ENCODE results near the gene SYCP2.
"Not testable (repeated sequence)": the region's sequence is repeated elsewhere in the genome, so short reads cannot be mapped to it uniquely, and the experiment has no call there.

SYCP2 gene

GRCh38 chr20:59958626-59959025 lies 25.2 kb upstream of the SYCP2 start:
- Histone ChIP-seq H3F3A (ENCODE audit: insufficient read depth, low read length) (no peaks in the 10 kb centered on the region), H3K4me1 (ENCODE audit: insufficient read depth, low read length, severe bottlenecking) (no peaks in the 10 kb centered on the region), H4K20me1 (ENCODE audit: insufficient read depth, low read length) (no peaks in the 10 kb centered on the region), H3K4me2 (ENCODE audit: low read length) (no peak overlapping the region), H3K9me3 (ENCODE audit: low read length) (no peaks in the 10 kb centered on the region), H2AFZ (ENCODE audit: low read length) (no peak overlapping the region), H3K27ac (ENCODE audit: low read depth, low read length, poor library complexity, severe bottlenecking) (no peak overlapping the region), H3K4me3 (ENCODE audit: low read depth, low read length, poor library complexity, severe bottlenecking) (no peak overlapping the region), H3K36me3 (ENCODE audit: insufficient read depth, low read length) (no peaks in the 10 kb centered on the region), H3K27me3 (ENCODE audit: insufficient read depth, low read length) (no peaks in the 10 kb centered on the region), H3K9me2 (ENCODE audit: low read depth, low read length) (no peaks in the 10 kb centered on the region), H3K79me2 (ENCODE audit: insufficient read depth, low read length) (no peaks in the 10 kb centered on the region), H3K9ac (ENCODE audit: low read length) (no peak overlapping the region)
- TF ChIP-seq CTCF (IDR thresholded peaks at IDR 0.05; ENCODE audit: low read length) (no peak), EZH2 (IDR thresholded peaks at IDR 0.05; ENCODE audit: borderline replicate concordance, low read length) (no peak)

DNA sequence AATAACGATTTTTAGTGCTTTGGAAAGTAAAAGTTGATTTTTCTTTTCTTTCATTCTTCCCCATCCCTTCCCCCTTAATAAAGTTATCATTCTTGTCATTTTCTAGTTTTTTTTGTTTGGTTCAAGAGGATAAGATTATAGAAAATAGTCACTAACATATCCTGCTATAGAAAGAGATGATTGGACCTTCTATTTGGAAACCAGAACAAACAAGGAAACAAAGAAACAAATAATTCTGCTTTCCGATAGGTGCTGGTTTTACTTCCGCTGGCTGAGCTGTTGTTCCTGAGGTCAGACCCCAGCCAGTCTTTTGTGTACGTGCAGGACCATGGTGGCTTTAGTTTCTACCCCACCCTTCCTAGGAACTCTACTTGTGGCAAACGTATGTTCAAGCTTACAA lies 24.7 kb upstream of the SYCP2 start, which contains the start of gene CDH26:
Gene CDH26, plus strand, starts transcription at position 301 of the 400 bp plus-strand sequence. CDS start 304 bp downstream, outside the sequence.
- no peaks in the 10 kb centered on the region for H3K27me3 ChIP-seq (ENCODE audit: insufficient read depth, low read length)
- H3K9me2 ChIP-seq (ENCODE audit: low read depth, low read length) = no peaks in the 10 kb centered on the region
- H3K4me2 ChIP-seq (ENCODE audit: low read length) = no peak within 1 kb of the TSS
- H2AFZ ChIP-seq (ENCODE audit: low read length) = no peak within 1 kb of the TSS
- H3F3A ChIP-seq (ENCODE audit: insufficient read depth, low read length) = no peaks in the 10 kb centered on the region
- H3K4me1 ChIP-seq (ENCODE audit: insufficient read depth, low read length, severe bottlenecking) = no peaks in the 10 kb centered on the region
- no peak within 1 kb of the TSS for H3K27ac ChIP-seq (ENCODE audit: low read depth, low read length, poor library complexity, severe bottlenecking)
- H3K79me2 ChIP-seq (ENCODE audit: insufficient read depth, low read length) = no peaks in the 10 kb centered on the region
- no peaks in the 10 kb centered on the region for H4K20me1 ChIP-seq (ENCODE audit: insufficient read depth, low read length)
- H3K4me3 ChIP-seq (ENCODE audit: low read depth, low read length, poor library complexity, severe bottlenecking) = no peak within 1 kb of the TSS
- TF ChIP-seq EZH2 (IDR thresholded peaks at IDR 0.05; ENCODE audit: borderline replicate concordance, low read length) = no peak
- TF ChIP-seq CTCF (IDR thresholded peaks at IDR 0.05; ENCODE audit: low read length) = no peak
- no peaks in the 10 kb centered on the region for H3K36me3 ChIP-seq (ENCODE audit: insufficient read depth, low read length)
- no peaks in the 10 kb centered on the region for H3K9me3 ChIP-seq (ENCODE audit: low read length)
- H3K9ac ChIP-seq (ENCODE audit: low read length) = no peak within 1 kb of the TSS

- not testable (repeated sequence) for H3K9me3 ChIP-seq (ENCODE audit: low read length); H2AFZ ChIP-seq (ENCODE audit: low read length); H3K27me3 ChIP-seq (ENCODE audit: insufficient read depth, low read length); H3K9me2 ChIP-seq (ENCODE audit: low read depth, low read length); H3K4me2 ChIP-seq (ENCODE audit: low read length); H3F3A ChIP-seq (ENCODE audit: insufficient read depth, low read length); H3K9ac ChIP-seq (ENCODE audit: low read length); H3K79me2 ChIP-seq (ENCODE audit: insufficient read depth, low read length); H3K4me1 ChIP-seq (ENCODE audit: insufficient read depth, low read length, severe bottlenecking); H3K36me3 ChIP-seq (ENCODE audit: insufficient read depth, low read length); H4K20me1 ChIP-seq (ENCODE audit: insufficient read depth, low read length); H3K4me3 ChIP-seq (ENCODE audit: low read depth, low read length, poor library complexity, severe bottlenecking); H3K27ac ChIP-seq (ENCODE audit: low read depth, low read length, poor library complexity, severe bottlenecking)
Observed at GRCh38 chr20:59957568-59957967, 24.1 kb upstream of the SYCP2 start.

GRCh38 chr20:59955131-59955796 lies 21.8 kb upstream of the SYCP2 start:
- no peaks in the 10 kb centered on the region for H3F3A ChIP-seq (ENCODE audit: insufficient read depth, low read length)
- H3K4me2 ChIP-seq (ENCODE audit: low read length) = no peak overlapping the region
- no peaks in the 10 kb centered on the region for H4K20me1 ChIP-seq (ENCODE audit: insufficient read depth, low read length)
- H3K9ac ChIP-seq (ENCODE audit: low read length) = no peak overlapping the region
- H3K9me3 ChIP-seq (ENCODE audit: low read length) = no peaks in the 10 kb centered on the region
- no peaks in the 10 kb centered on the region for H3K4me1 ChIP-seq (ENCODE audit: insufficient read depth, low read length, severe bottlenecking)
- H3K4me3 ChIP-seq (ENCODE audit: low read depth, low read length, poor library complexity, severe bottlenecking) = no peak overlapping the region
- no peak overlapping the region for H3K27ac ChIP-seq (ENCODE audit: low read depth, low read length, poor library complexity, severe bottlenecking)
- no peaks in the 10 kb centered on the region for H3K79me2 ChIP-seq (ENCODE audit: insufficient read depth, low read length)
- TF ChIP-seq EZH2 (IDR thresholded peaks at IDR 0.05; ENCODE audit: borderline replicate concordance, low read length) (no peak), CTCF (IDR thresholded peaks at IDR 0.05; ENCODE audit: low read length) (peak; percentile 40; the same call in 1 of the 2 replicates)
- no peak overlapping the region for H2AFZ ChIP-seq (ENCODE audit: low read length)
- H3K36me3 ChIP-seq (ENCODE audit: insufficient read depth, low read length) = no peaks in the 10 kb centered on the region
- H3K9me2 ChIP-seq (ENCODE audit: low read depth, low read length) = no peaks in the 10 kb centered on the region
- H3K27me3 ChIP-seq (ENCODE audit: insufficient read depth, low read length) = no peaks in the 10 kb centered on the region
